Measurements from ENCODE around the gene SAV1.
"Not testable (repeated sequence)": the region's sequence is repeated elsewhere in the genome, so short reads cannot be mapped to it uniquely, and the experiment has no call there.

The SAV1 gene

GRCh38 chr14:50664579-50664978 is 3.5 kb downstream of the SAV1 start:
- not testable (repeated sequence) for DNase-seq

GRCh38 chr14:50659327-50659974 is 8.7 kb downstream of the SAV1 start:
- DNase-seq: no peak

- no peak for DNase-seq
These were observed 9.9 kb downstream of the SAV1 start for GRCh38 chr14:50658203-50658602.

- no peak for DNase-seq
These were observed 10.4 kb downstream of the SAV1 start for GRCh38 chr14:50657753-50658152.

GRCh38 chr14:50656776-50657175 is 11.3 kb downstream of the SAV1 start:
- no peak for DNase-seq

GRCh38 chr14:50649691-50650090 is 18.4 kb downstream of the SAV1 start:
- no peak for DNase-seq

- no peak for DNase-seq
These were observed 20.4 kb downstream of the SAV1 start for GRCh38 chr14:50647753-50648152.

GRCh38 chr14:50647282-50647681 is 20.8 kb downstream of the SAV1 start:
- no peak for DNase-seq

GRCh38 chr14:50635141-50635540 is 33.0 kb downstream of the SAV1 start:
- no peak for DNase-seq

- no peak for DNase-seq
These were observed 34.2 kb downstream of the SAV1 start for GRCh38 chr14:50633954-50634353.

GRCh38 chr14:50631408-50631821 is 36.7 kb downstream of the SAV1 start:
- DNase-seq: no peak

GRCh38 chr14:50624947-50625346 is 43.2 kb downstream of the SAV1 start:
- not testable (repeated sequence) for DNase-seq

GRCh38 chr14:50624447-50624846 is 43.7 kb downstream of the SAV1 start:
- no peak for DNase-seq

GRCh38 chr14:50622978-50623377 is 45.1 kb downstream of the SAV1 start:
- DNase-seq: no peak

GRCh38 chr14:50620341-50620740 is 47.8 kb downstream of the SAV1 start:
- no peak for DNase-seq

GRCh38 chr14:50619569-50620141 is 48.5 kb downstream of the SAV1 start:
- no peak for DNase-seq

GRCh38 chr14:50616275-50616674 is 51.8 kb downstream of the SAV1 start:
- DNase-seq: no peak

- DNase-seq: no peak
These were observed 52.6 kb downstream of the SAV1 start for GRCh38 chr14:50615552-50615951.

- DNase-seq: no peak
These were observed 53.0 kb downstream of the SAV1 start for GRCh38 chr14:50615056-50615455.

- DNase-seq: no peak
These were observed 55.3 kb downstream of the SAV1 start for GRCh38 chr14:50612806-50613205.

- DNase-seq: no peak
These were observed 57.6 kb downstream of the SAV1 start for GRCh38 chr14:50610465-50610864.

GRCh38 chr14:50608302-50608851 is 59.7 kb downstream of the SAV1 start:
- DNase-seq: no peak

- DNase-seq: no peak
These were observed 60.3 kb downstream of the SAV1 start for GRCh38 chr14:50607761-50608160.

GRCh38 chr14:50607181-50607580 is 60.9 kb downstream of the SAV1 start:
- DNase-seq: no peak

GRCh38 chr14:50606468-50606867 is 61.6 kb downstream of the SAV1 start:
- no peak for DNase-seq
